ENCODE measurements around the gene BBS1.
"Not testable (repeated sequence)": the region's sequence is repeated elsewhere in the genome, so short reads cannot be mapped to it uniquely, and the experiment has no call there.

BBS1 gene

DNA sequence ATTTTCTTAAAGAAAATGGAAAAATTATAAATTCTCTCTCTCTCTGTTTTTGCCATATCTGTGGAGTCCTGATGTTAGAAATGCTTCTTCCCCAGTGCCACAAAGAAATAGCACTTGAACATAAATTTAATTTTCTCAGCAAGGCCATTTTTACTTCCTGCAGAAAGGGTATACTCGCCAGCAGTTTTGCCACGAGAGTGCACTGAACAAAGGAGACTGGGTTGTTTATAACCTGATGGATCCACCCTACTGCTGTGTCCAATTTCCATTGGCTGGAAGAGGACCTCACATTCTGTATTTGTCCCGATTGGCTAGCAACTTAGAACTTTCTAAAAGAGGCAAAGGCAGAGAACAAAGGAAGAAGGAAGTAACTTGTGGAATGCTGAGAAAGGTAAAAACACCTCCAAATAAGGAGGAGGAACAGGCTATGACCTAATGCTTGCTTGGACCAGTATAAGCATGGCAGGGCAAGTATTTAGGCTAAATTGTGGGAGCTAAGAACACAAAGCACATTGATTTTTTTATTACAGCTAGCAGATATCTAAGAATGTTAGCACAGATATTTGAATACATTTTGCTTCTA, 72.2 kb downstream of the BBS1 start:
- DNase-seq = not testable (repeated sequence)

All from activated T-cell treated with anti-CD3 and anti-CD28 coated beads, Interleukin-2, amount 50 U/mL, for 1 hour (primary cell).